Measurements from ENCODE around the gene NEURL3. TPM values are rescaled to one million over a fixed set of nuclear protein-coding genes. Genes with fewer than 3 reads are reported as not detected.

The NEURL3 gene
- total and polyA plus RNA-seq, 10 donors = 0.32 to 1.2 (median 0.64) TPM; not detected in 2

DNA sequence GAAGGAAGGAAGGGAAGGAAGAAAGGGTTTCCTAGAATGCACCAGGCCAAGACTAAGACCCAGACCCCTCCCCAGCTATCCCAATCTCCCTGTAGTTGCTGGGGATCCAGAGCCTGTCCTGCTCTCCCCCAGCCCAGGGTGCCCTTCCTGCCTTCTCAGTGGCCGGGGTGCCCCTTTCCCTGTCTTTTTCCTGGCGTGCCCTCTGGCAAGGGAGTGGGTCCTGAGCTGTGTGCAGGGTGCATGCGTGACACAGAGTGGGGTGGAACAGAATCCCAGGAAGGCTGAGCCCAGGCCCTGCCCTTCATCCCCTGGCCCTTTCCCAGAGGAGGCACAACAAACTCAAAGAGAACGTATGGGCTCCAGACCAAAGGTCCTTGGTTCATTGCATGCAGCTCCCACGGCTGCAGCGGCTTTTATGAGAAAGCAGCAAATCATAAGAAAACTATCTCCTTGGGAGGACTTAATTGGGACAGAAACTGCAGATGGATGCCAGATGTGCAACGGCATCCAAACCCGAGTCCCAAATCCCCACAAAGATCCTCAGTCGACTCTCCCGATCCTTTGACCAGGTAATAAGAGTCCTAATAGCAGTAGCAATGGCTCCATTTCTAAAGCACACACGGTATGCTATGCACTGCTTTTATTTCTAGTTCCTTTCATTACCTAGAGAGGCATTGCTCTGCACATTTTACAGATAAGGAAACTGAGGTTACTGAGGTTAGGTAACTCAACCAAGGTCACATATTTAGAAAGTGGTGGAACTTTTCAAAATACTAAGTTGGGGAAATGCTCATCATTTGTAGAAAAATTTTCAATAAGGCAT, 18.7 kb upstream of the NEURL3 start:
- TF ChIP-seq CTCF (IDR thresholded peaks at IDR 0.05 in 8 of 11, conservative IDR thresholded peaks at IDR 0.05 in 3 of 11) = no peak
- no peak for TF ChIP-seq POLR2AphosphoS5 (IDR thresholded peaks at IDR 0.05)
- TF ChIP-seq POLR2A (IDR thresholded peaks at IDR 0.05) = no peak
- Histone ChIP-seq H3K9me3 (no peaks in the 10 kb centered on the region), H3K4me1 (peaks cover 17 to 58% (median 37%) of the 10 kb centered on the region in 6 donors), H3K36me3 (no peaks in the 10 kb centered on the region), H3K27me3 (replicated peaks in 1 of 7) (no peaks in the 10 kb centered on the region), H3K4me3 (no peak overlapping the region), H3K27ac (no peak overlapping the region)
- 52 to 76% (median 69%) methylated on average over 11 of the region's 11 CpGs for WGBS, 5 donors
- DNase-seq = no peak
- intact Hi-C loops (cut with DNase I; ENCODE audit: low total_unique reads) = no loop called here

DNA sequence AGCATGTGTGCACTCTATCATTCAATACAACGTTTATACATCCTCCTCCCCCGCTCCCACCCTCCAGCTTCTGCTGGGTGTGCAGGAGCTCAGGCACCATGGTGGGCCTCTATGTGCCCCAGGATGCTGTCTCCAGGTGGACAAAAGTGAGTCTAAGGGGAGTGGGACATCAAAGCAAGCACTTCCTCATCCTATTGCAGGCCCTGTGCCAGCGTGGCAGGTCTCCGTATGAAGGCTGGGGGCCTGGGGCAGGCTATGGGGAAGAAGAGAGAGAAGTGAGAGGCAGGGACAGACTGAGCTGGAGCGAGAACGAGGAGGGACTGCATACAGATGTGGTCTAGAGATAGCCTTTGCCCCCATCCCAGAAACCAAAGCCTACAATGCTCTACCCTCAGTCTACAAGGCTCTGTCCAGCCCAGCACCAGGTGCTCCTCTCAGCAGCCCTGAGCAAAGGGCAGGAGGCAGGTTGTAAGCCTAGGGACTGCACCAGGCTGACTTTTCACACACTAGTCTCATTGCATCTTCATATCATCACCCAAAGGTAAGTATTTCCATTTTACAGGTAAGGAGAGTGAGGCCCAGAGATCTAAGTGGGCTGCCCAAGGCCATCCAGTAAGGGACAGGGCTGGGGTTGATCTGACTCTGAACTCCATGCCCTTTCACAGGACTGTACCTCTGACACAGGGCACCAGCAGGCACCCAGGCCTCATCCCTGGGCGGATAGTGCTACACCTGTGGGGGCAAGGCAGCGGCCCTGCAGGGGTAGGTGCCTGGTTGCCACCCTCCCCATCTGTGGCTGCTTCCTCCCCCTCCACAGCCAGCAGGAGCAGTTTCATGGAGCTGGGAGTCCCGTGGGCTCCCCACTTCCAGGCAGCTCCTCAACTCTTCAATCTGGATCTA, 17.4 kb upstream of the NEURL3 start:
- peaks cover 0 to 2% (median under 1%) of the 10 kb centered on the region in 8 donors for H3K9me3 ChIP-seq
- H3K36me3 ChIP-seq = no peaks in the 10 kb centered on the region
- H3K27ac ChIP-seq = no peak overlapping the region
- H3K4me1 ChIP-seq = peaks cover 4 to 45% (median 24%) of the 10 kb centered on the region in 6 donors
- WGBS, 5 donors = 69 to 82% (median 76%) methylated on average over 9 of the region's 9 CpGs
- intact Hi-C loops (cut with DNase I; ENCODE audit: low total_unique reads) = no loop called here
- no peak overlapping the region for H3K4me3 ChIP-seq
- DNase-seq = no peak
- TF ChIP-seq CTCF (IDR thresholded peaks at IDR 0.05 in 8 of 11, conservative IDR thresholded peaks at IDR 0.05 in 3 of 11) = no peak
- TF ChIP-seq POLR2AphosphoS5 (IDR thresholded peaks at IDR 0.05) = no peak
- no peaks in the 10 kb centered on the region for H3K27me3 ChIP-seq (replicated peaks in 1 of 7)

- Histone ChIP-seq H3K27ac (no peak overlapping the region), H3K36me3 (no peaks in the 10 kb centered on the region), H3K9me3 (peaks cover 0 to 14% (median 13%) of the 10 kb centered on the region in 8 donors), H3K27me3 (replicated peaks in 1 of 7) (no peaks in the 10 kb centered on the region), H3K4me3 (no peak overlapping the region), H3K4me1 (peaks cover 0 to 32% (median 13%) of the 10 kb centered on the region in 6 donors)
- intact Hi-C loops (cut with DNase I; ENCODE audit: low total_unique reads) = no loop called here
- DNase-seq = no peak
- whole genome bisulfite sequencing, 5 donors = 67 to 79% (median 78%) methylated on average over 2 of the region's 2 CpGs
- no peak for TF ChIP-seq POLR2AphosphoS5 (IDR thresholded peaks at IDR 0.05)
- no peak for TF ChIP-seq POLR2A (IDR thresholded peaks at IDR 0.05)
- no peak for TF ChIP-seq CTCF (IDR thresholded peaks at IDR 0.05 in 8 of 11, conservative IDR thresholded peaks at IDR 0.05 in 3 of 11)
Observed at GRCh38 chr2:96521219-96521618, 16.1 kb upstream of the NEURL3 start.

GRCh38 chr2:96520697-96521096, 15.5 kb upstream of the NEURL3 start:
- Histone ChIP-seq H3K9me3 (peaks cover 0 to 14% (median 13%) of the 10 kb centered on the region in 8 donors), H3K4me3 (no peak overlapping the region), H3K4me1 (peaks cover 0 to 27% (median 13%) of the 10 kb centered on the region in 6 donors), H3K27me3 (replicated peaks in 1 of 7) (no peaks in the 10 kb centered on the region), H3K27ac (no peak overlapping the region), H3K36me3 (no peaks in the 10 kb centered on the region)
- intact Hi-C loops (cut with DNase I; ENCODE audit: low total_unique reads) = no loop called here
- 71 to 84% (median 79%) methylated on average over 3 of the region's 3 CpGs for WGBS, 5 donors
- no peak for TF ChIP-seq POLR2A (IDR thresholded peaks at IDR 0.05)
- no peak for TF ChIP-seq POLR2AphosphoS5 (IDR thresholded peaks at IDR 0.05)
- TF ChIP-seq CTCF (IDR thresholded peaks at IDR 0.05 in 8 of 11, conservative IDR thresholded peaks at IDR 0.05 in 3 of 11) = no peak
- no peak for DNase-seq
